ENCODE data around the gene XRRA1.

DNA sequence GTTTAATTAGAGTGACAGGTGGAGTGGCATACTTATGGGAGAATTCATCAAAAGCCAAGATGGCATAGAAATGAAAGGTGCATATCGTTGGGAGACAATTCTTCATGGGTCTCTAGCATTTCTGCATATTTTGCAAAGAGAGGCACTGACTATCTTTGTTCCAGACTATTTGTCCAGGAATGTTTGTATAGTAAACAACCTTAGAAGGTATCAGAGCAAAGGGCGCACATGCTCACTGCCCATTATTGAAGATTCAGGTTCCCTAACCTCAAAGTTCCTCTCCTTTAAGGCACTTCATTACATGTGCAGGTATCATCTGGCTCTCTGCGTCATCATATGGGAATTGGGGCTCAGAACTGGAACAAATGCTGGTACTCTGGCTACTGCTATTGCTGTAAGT lies 35.2 kb upstream of the XRRA1 start:
- TF ChIP-seq, protein P1, sequence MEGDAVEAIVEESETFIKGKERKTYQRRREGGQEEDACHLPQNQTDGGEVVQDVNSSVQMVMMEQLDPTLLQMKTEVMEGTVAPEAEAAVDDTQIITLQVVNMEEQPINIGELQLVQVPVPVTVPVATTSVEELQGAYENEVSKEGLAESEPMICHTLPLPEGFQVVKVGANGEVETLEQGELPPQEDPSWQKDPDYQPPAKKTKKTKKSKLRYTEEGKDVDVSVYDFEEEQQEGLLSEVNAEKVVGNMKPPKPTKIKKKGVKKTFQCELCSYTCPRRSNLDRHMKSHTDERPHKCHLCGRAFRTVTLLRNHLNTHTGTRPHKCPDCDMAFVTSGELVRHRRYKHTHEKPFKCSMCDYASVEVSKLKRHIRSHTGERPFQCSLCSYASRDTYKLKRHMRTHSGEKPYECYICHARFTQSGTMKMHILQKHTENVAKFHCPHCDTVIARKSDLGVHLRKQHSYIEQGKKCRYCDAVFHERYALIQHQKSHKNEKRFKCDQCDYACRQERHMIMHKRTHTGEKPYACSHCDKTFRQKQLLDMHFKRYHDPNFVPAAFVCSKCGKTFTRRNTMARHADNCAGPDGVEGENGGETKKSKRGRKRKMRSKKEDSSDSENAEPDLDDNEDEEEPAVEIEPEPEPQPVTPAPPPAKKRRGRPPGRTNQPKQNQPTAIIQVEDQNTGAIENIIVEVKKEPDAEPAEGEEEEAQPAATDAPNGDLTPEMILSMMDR (IDR thresholded peaks at IDR 0.05; ENCODE audit: borderline replicate concordance, extremely low read depth, low read length, poor library complexity, severe bottlenecking), result no peak
- no peak for TF ChIP-seq EZH2 (IDR thresholded peaks at IDR 0.05; ENCODE audit: borderline replicate concordance, low read depth, low read length, severe bottlenecking)
